Vagina (tissue), 2 donors: ENCODE measurements around the gene IGSF9. TPM values are rescaled to one million over a fixed set of nuclear protein-coding genes. Genes with fewer than 3 reads are reported as not detected.

Experiments
- DNase-seq, 2 donors: peaks; one replicate each; pipeline ENCODE4 v3.0.0-alpha.2; 2017; ENCODE audit errors: extremely low spot score in 2 of 2
- H3K27ac ChIP-seq: fragments of 200-600 bp; sonication (generic); one replicate; pipeline ENCODE4 v1.5.1; 2019
- H3K27me3 ChIP-seq: fragments of 200-600 bp; sonication (generic); one replicate; pipeline ENCODE4 v1.5.1; 2019
- H3K36me3 ChIP-seq, 2 donors: fragments of 200-600 bp; sonication (generic); one replicate each; pipeline ENCODE4 v1.5.1; 2017 to 2019
- H3K4me1 ChIP-seq: fragments of 200-600 bp; sonication (generic); one replicate; pipeline ENCODE4 v1.5.1; 2019
- H3K4me3 ChIP-seq, 2 donors: fragments of 200-600 bp; sonication (generic); 1 replicate in 1 of 2; 2 replicates in 1 of 2; pipeline ENCODE4 v1.5.1; 2016 to 2019
- H3K9me3 ChIP-seq: fragments of 200-600 bp; sonication (generic); one replicate; pipeline ENCODE4 v1.5.1; 2019
- CTCF ChIP-seq, 3 experiments: fragments of 450-650 bp in 2 of 3; fragments of 200-600 bp in 1 of 3; sonication (generic) in 1 of 3; IDR thresholded peaks; one replicate each; pipeline ENCODE4 v1.5.1; 2017 to 2019; ENCODE audit warnings: antibody characterized with exemption in 3 of 3, mild to moderate bottlenecking in 2 of 3, moderate library complexity in 2 of 3
- POLR2A ChIP-seq, 2 donors: fragments of 450-650 bp; IDR thresholded peaks; one replicate each; pipeline ENCODE4 v1.6.1; 2017; ENCODE audit warnings: antibody characterized with exemption in 2 of 2, mild to moderate bottlenecking in 2 of 2, moderate library complexity in 2 of 2
- POLR2AphosphoS5 ChIP-seq, 2 donors: sonication (generic); formaldehyde crosslinking; IDR thresholded peaks; one replicate each; pipeline ENCODE4 v1.9.0; 2017; ENCODE audit warnings: antibody characterized with exemption in 2 of 2, mild to moderate bottlenecking in 2 of 2, low read depth in 1 of 2; ENCODE audit not compliant: insufficient read depth in 1 of 2
- intact Hi-C: fragments of 100-400 bp; cut with DNase I; formaldehyde crosslinking; loops from one replicate; pipeline ENCODE4 v1.15.1; 2023
- total RNA-seq: library from RNA; depleted of rRNA; stranded (reverse); fragments of >200 nt; gene quantifications from one replicate; pipeline ENCODE4 v1.2.3, GENCODE V29; 2016

IGSF9 gene
- total RNA-seq, 1 donor from 2014 or later = 5.6 TPM

DNA sequence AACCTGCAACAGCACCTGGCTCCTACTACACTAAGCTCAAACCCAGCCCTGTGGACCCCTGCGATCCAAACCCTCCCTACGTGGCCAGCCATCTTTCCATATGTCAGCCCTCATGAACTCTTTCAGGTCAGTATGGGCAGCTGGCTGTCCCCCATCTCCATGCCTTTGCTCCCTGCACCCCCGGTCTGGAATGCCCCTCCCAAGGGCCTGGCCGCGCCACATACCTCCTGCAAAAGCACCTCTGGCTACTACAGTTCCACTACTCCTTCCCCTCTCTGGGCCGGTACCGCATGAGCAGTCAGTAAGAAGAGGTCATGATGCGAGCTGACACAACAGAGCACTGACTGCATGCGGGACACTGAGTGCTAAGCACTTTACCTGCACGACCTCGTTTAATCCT lies 10.1 kb downstream of the IGSF9 start:
- Histone ChIP-seq H3K4me1 (peaks cover 37% of the 10 kb centered on the region), H3K4me3 (no peak overlapping the region), H3K36me3 (no peaks in the 10 kb centered on the region), H3K27ac (no peak overlapping the region), H3K27me3 (no peaks in the 10 kb centered on the region), H3K9me3 (no peaks in the 10 kb centered on the region)
- TF ChIP-seq POLR2A (IDR thresholded peaks at IDR 0.05) (no peak), CTCF (IDR thresholded peaks at IDR 0.05) (no peak), POLR2AphosphoS5 (IDR thresholded peaks at IDR 0.05; ENCODE audit: insufficient read depth in 1 of 2, low read depth in 1 of 2) (no peak)
- DNase-seq = no peak
- intact Hi-C loops = no loop called here

DNA sequence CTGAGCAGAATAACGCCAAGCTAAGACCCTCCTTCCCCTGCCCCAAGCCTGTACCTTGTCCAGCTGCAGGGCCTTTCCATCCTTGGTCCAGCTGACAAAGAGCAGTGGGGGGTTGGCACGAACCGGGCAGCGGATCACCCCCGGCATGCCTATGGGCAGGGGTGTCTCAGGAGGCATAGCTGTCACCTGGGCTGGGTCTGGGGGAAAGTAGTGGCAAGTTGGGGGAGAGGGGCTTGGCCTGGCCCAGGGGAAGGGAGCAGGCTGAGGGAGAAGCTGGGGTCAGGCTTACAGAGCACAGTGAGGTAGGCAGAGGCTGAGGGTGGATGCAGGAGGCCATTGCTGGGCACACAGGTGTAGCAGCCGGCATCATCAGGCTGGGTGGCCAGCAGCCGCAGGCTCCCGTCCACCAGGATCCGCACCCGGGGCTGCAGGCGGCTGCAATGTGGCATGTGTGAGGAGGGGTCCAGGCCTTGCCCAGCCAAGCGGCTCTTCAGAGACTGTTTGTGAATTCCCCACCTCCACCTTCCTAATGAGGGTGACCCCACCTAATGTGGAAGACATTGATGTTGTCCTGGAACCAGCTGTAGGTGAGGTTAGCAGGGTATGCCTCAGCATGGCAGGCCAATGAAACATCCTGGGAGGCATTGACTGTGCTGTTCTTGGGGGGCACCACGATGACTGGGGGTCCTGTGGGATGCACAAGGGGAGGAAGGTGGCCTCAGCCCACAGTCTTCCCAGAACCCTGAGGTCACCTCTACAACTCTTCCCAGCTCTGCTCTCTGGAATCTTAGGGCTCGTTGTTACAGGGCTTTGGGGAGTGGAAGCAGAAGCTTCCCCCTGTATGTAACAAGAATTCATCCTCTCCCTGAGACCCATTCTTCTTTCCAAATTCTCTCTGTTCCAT lies 11.0 kb downstream of the IGSF9 start:
- Histone ChIP-seq H3K9me3 (no peaks in the 10 kb centered on the region), H3K4me3 (no peak overlapping the region), H3K36me3 (no peaks in the 10 kb centered on the region), H3K27ac (no peak overlapping the region), H3K4me1 (peaks cover 37% of the 10 kb centered on the region), H3K27me3 (no peaks in the 10 kb centered on the region)
- intact Hi-C loops = no loop called here
- no peak for DNase-seq
- TF ChIP-seq CTCF (IDR thresholded peaks at IDR 0.05) = no peak
- no peak for TF ChIP-seq POLR2AphosphoS5 (IDR thresholded peaks at IDR 0.05; ENCODE audit: insufficient read depth in 1 of 2, low read depth in 1 of 2)
- TF ChIP-seq POLR2A (IDR thresholded peaks at IDR 0.05) = no peak

GRCh38 chr1:159933347-159933746 lies 12.1 kb downstream of the IGSF9 start:
- Histone ChIP-seq H3K27me3 (no peaks in the 10 kb centered on the region), H3K4me1 (peaks cover 36% of the 10 kb centered on the region), H3K4me3 (no peak overlapping the region), H3K9me3 (no peaks in the 10 kb centered on the region), H3K36me3 (no peaks in the 10 kb centered on the region), H3K27ac (no peak overlapping the region)
- intact Hi-C loops = no loop called here
- DNase-seq = no peak
- TF ChIP-seq CTCF (IDR thresholded peaks at IDR 0.05) = no peak
- no peak for TF ChIP-seq POLR2A (IDR thresholded peaks at IDR 0.05)
- no peak for TF ChIP-seq POLR2AphosphoS5 (IDR thresholded peaks at IDR 0.05; ENCODE audit: insufficient read depth in 1 of 2, low read depth in 1 of 2)

- Histone ChIP-seq H3K27ac (peak overlapping the region; percentile 13), H3K4me3 (no peak overlapping the region), H3K27me3 (no peaks in the 10 kb centered on the region), H3K9me3 (no peaks in the 10 kb centered on the region), H3K4me1 (peaks cover 29% of the 10 kb centered on the region), H3K36me3 (no peaks in the 10 kb centered on the region)
- intact Hi-C loops = no loop called here
- DNase-seq = no peak
- TF ChIP-seq POLR2AphosphoS5 (IDR thresholded peaks at IDR 0.05; ENCODE audit: insufficient read depth in 1 of 2, low read depth in 1 of 2) (no peak), CTCF (IDR thresholded peaks at IDR 0.05) (no peak), POLR2A (IDR thresholded peaks at IDR 0.05) (no peak)
Measured at GRCh38 chr1:159932296-159933285, 12.8 kb downstream of the IGSF9 start.
